Ishikawa (cell line): ENCODE data around the gene C11orf68.

Source experiments
- CEBPB ChIP-seq: IDR thresholded peaks from 2 replicates; pipeline ENCODE4 v1.6.1; 2012
- CREB1 ChIP-seq: IDR thresholded peaks from 2 replicates; pipeline ENCODE4 v1.6.1; 2012; ENCODE audit warnings: low read depth
- EGR1 ChIP-seq: IDR thresholded peaks from 2 replicates; pipeline ENCODE4 v1.6.1; 2012
- EP300 ChIP-seq: IDR thresholded peaks from 2 replicates; pipeline ENCODE4 v1.6.1; 2012; ENCODE audit warnings: borderline replicate concordance
- FOXM1 ChIP-seq: IDR thresholded peaks from 2 replicates; pipeline ENCODE4 v1.6.1; 2012; ENCODE audit warnings: low read depth, borderline replicate concordance
- MAX ChIP-seq: IDR thresholded peaks from 2 replicates; pipeline ENCODE4 v1.6.1; 2012
- NFIC ChIP-seq: IDR thresholded peaks from 2 replicates; pipeline ENCODE4 v1.6.1; 2012
- RAD21 ChIP-seq: IDR thresholded peaks from 2 replicates; pipeline ENCODE4 v1.6.1; 2012; ENCODE audit warnings: low read depth
- REST ChIP-seq: IDR thresholded peaks from 2 replicates; pipeline ENCODE4 v1.6.1; 2012; ENCODE audit warnings: low read depth, mild to moderate bottlenecking
- TAF1 ChIP-seq: IDR thresholded peaks from 2 replicates; pipeline ENCODE4 v1.6.1; 2012; ENCODE audit warnings: low read depth, mild to moderate bottlenecking
- TCF12 ChIP-seq: IDR thresholded peaks from 2 replicates; pipeline ENCODE4 v1.6.1; 2012; ENCODE audit warnings: low read depth
- TEAD4 ChIP-seq: IDR thresholded peaks from 2 replicates; pipeline ENCODE4 v1.6.1; 2012
- USF1 ChIP-seq: IDR thresholded peaks from 2 replicates; pipeline ENCODE4 v1.6.1; 2012
- YY1 ChIP-seq: IDR thresholded peaks from 2 replicates; pipeline ENCODE4 v1.6.1; 2012; ENCODE audit warnings: low read depth
- ZBTB7A ChIP-seq: IDR thresholded peaks from 2 replicates; pipeline ENCODE4 v1.6.1; 2012; ENCODE audit warnings: low read depth

Gene C11orf68

GRCh38 chr11:65954771-65955170 is 35.9 kb upstream of the C11orf68 start:
- TF ChIP-seq YY1 = no peak
- no peak for TF ChIP-seq USF1
- no peak for TF ChIP-seq REST
- TF ChIP-seq MAX = no peak
- no peak for TF ChIP-seq NFIC
- TF ChIP-seq CEBPB = no peak
- TF ChIP-seq TAF1 = no peak
- TF ChIP-seq CREB1 = no peak
- TF ChIP-seq EGR1 = no peak
- TF ChIP-seq ZBTB7A = no peak
- no peak for TF ChIP-seq EP300
- no peak for TF ChIP-seq TCF12
- no peak for TF ChIP-seq TEAD4
- TF ChIP-seq RAD21 = no peak
- TF ChIP-seq FOXM1 = no peak

- TF ChIP-seq TCF12 (no peak), EGR1 (no peak), TEAD4 (no peak), TAF1 (no peak), YY1 (no peak), ZBTB7A (no peak), CREB1 (no peak), USF1 (no peak), NFIC (no peak), CEBPB (no peak), EP300 (no peak), MAX (no peak), REST (no peak), RAD21 (no peak), FOXM1 (no peak)
Observed at GRCh38 chr11:65953471-65953870, 34.6 kb upstream of the C11orf68 start.

- TF ChIP-seq USF1 (no peak), CREB1 (no peak), REST (no peak), NFIC (no peak), TAF1 (no peak), EGR1 (no peak), MAX (no peak), CEBPB (no peak), EP300 (no peak), TEAD4 (no peak), YY1 (no peak), FOXM1 (no peak)
Observed at GRCh38 chr11:65952052-65952521, 33.2 kb upstream of the C11orf68 start.

GRCh38 chr11:65947603-65948125 is 28.8 kb upstream of the C11orf68 start:
- TF ChIP-seq TAF1 (no peak), FOXM1 (no peak), TCF12 (no peak), CREB1 (no peak), CEBPB (no peak), NFIC (no peak), REST (no peak), YY1 (no peak), EGR1 (no peak), TEAD4 (no peak), USF1 (no peak), EP300 (no peak), MAX (no peak), ZBTB7A (no peak), RAD21 (no peak)
